HCT116 (cell line): ENCODE results near the gene ITGAE. TPM values are rescaled to one million over a fixed set of nuclear protein-coding genes. Genes with fewer than 3 reads are reported as not detected.

Experiments used
- ATAC-seq: fragments of 200-7000 bp; cut with Tn5 transposase; 2 replicates; pipeline ENCODE4 v1.9.1; 2020; ENCODE audit warnings: mild to moderate bottlenecking, moderate library complexity
- BruUV-seq: library from RNA; stranded (reverse); fragments of 400-500 nt; replicated peaks from 2 replicates; lab custom pipeline; 2021; lab: Mats Ljungman, UMichigan
- CTCF ChIA-PET: fragments of 300-600 bp; sonication (Branson Sonifier 250); formaldehyde crosslinking; loops from one replicate; lab custom pipeline; 2021; ENCODE audit warnings: antibody characterized with exemption; lab: Charles Lee
- POLR2A ChIA-PET: fragments of 300-600, 350-600 bp; sonication (Branson Sonifier 250); formaldehyde crosslinking; loops from one replicate; lab custom pipeline; 2021; ENCODE audit warnings: antibody characterized with exemption; lab: Charles Lee
- RAD21 ChIA-PET, 2 experiments: fragments of 300-600 bp; sonication (Branson Sonifier 250); formaldehyde crosslinking; loops; one replicate each; lab custom pipeline; 2023; ENCODE audit warnings: low total read pairs in 2 of 2; ENCODE audit not compliant: uncharacterized antibody in 2 of 2, unreplicated experiment in 2 of 2, low non-redundant PET in 1 of 2; lab: Charles Lee
- DNase-seq: peaks from one replicate; pipeline ENCODE4 v3.0.0-alpha.2; 2010; ENCODE audit warnings: low read depth, low spot score
- H2AFZ ChIP-seq: fragments of 200-600 bp; shearing (Covaris generic), sonication (generic); 2 replicates; pipeline ENCODE4 v1.6.1; 2017; ENCODE audit warnings: low read depth, mixed run types, mixed read lengths, antibody characterized with exemption, low read length; ENCODE audit not compliant: poor library complexity, severe bottlenecking
- H3K27ac ChIP-seq: 2 replicates; pipeline ENCODE4 v1.5.1; 2012; ENCODE audit warnings: low read depth, low read length
- H3K27me3 ChIP-seq: fragments of 200-600 bp; sonication (generic); 2 replicates; pipeline ENCODE4 v1.6.1; 2016; ENCODE audit warnings: mixed run types, low read length, mixed read lengths; ENCODE audit not compliant: insufficient read depth
- H3K36me3 ChIP-seq, 2 experiments: fragments of 200-500 bp in 1 of 2; fragments of 200-600 bp in 1 of 2; sonication (Bioruptor generic) in 1 of 2; sonication (generic) in 1 of 2; 2 replicates each; pipeline versions ENCODE4 v1.5.1 to v1.6.1; 2014 to 2016; ENCODE audit warnings: low read length in 2 of 2, inconsistent platforms in 1 of 2, mixed read lengths in 1 of 2, mixed run types in 1 of 2; ENCODE audit not compliant: insufficient read depth in 2 of 2, control insufficient read depth in 1 of 2
- H3K4me1 ChIP-seq, 2 experiments: fragments of 200-600 bp in 1 of 2; sonication (generic) in 1 of 2; 2 replicates each; pipeline versions ENCODE4 v1.5.1 to v1.6.1; 2012 to 2017; ENCODE audit warnings: low read length in 2 of 2, inconsistent platforms in 1 of 2, mild to moderate bottlenecking in 1 of 2, mixed read lengths in 1 of 2, mixed run types in 1 of 2, moderate library complexity in 1 of 2; ENCODE audit not compliant: insufficient read depth in 2 of 2, control insufficient read depth in 1 of 2
- H3K4me2 ChIP-seq: fragments of 200-600 bp; sonication (generic); 2 replicates; pipeline ENCODE4 v1.6.1; 2017; ENCODE audit warnings: mixed run types, low read length, mixed read lengths
- H3K4me3 ChIP-seq, 2 experiments: fragments of 200-600 bp in 1 of 2; sonication (generic) in 1 of 2; replicated peaks in 1 of 2; 2 replicates each; pipeline ENCODE4 v1.5.1; 2011 to 2016; ENCODE audit warnings: low read length in 2 of 2, control low read depth in 1 of 2, low read depth in 1 of 2, mild to moderate bottlenecking in 1 of 2, mixed read lengths in 1 of 2, mixed run types in 1 of 2
- H3K79me2 ChIP-seq: fragments of 200-600 bp; sonication (generic); 2 replicates; pipeline ENCODE4 v1.6.1; 2017; ENCODE audit warnings: mild to moderate bottlenecking, mixed run types, low read length, moderate library complexity, mixed read lengths; ENCODE audit not compliant: insufficient read depth
- H3K9ac ChIP-seq: fragments of 200-600 bp; sonication (generic); 2 replicates; pipeline ENCODE4 v1.6.1; 2016; ENCODE audit warnings: low read length, mixed read lengths
- H3K9me2 ChIP-seq: fragments of 200-600 bp; sonication (generic), shearing (Covaris generic); 2 replicates; pipeline ENCODE4 v1.6.1; 2017; ENCODE audit warnings: mixed run types, mild to moderate bottlenecking, moderate library complexity; ENCODE audit not compliant: insufficient read depth
- H3K9me3 ChIP-seq, 2 experiments: fragments of 200-500 bp in 1 of 2; fragments of 200-600 bp in 1 of 2; sonication (Bioruptor generic) in 1 of 2; sonication (generic) in 1 of 2; 2 replicates each; pipeline ENCODE4 v1.6.1; 2014 to 2017; ENCODE audit warnings: low read length in 2 of 2, mixed read lengths in 2 of 2, inconsistent platforms in 1 of 2, low read depth in 1 of 2, mild to moderate bottlenecking in 1 of 2, mixed run types in 1 of 2, moderate library complexity in 1 of 2; ENCODE audit not compliant: control insufficient read depth in 1 of 2, insufficient read depth in 1 of 2
- H4K20me1 ChIP-seq: fragments of 200-600 bp; sonication (generic), shearing (Covaris generic); 2 replicates; pipeline ENCODE4 v1.6.1; 2017; ENCODE audit warnings: mixed run types, mild to moderate bottlenecking, moderate library complexity; ENCODE audit not compliant: insufficient read depth
- CEBPB ChIP-seq: IDR thresholded peaks from 2 replicates; pipeline ENCODE4 v1.6.1; 2012; ENCODE audit warnings: low read depth
- CTCF ChIP-seq, 3 experiments: fragments of 200-600 bp in 1 of 3; sonication (generic) in 1 of 3; IDR thresholded peaks in 2 of 3; conservative IDR thresholded peaks in 1 of 3; 2 replicates each; pipeline ENCODE4 v1.5.1; 2012 to 2017; ENCODE audit warnings: low read depth in 2 of 3, low read length in 2 of 3, antibody characterized with exemption in 1 of 3, borderline replicate concordance in 1 of 3, control low read depth in 1 of 3, mild to moderate bottlenecking in 1 of 3, mixed read lengths in 1 of 3, mixed run types in 1 of 3, moderate library complexity in 1 of 3; ENCODE audit not compliant: insufficient read depth in 1 of 3
- ELF1 ChIP-seq: IDR thresholded peaks from 2 replicates; pipeline ENCODE4 v1.6.1; 2012; ENCODE audit warnings: low read depth, borderline replicate concordance
- EZH2 ChIP-seq: fragments of 200-600 bp; sonication (generic); IDR thresholded peaks from 2 replicates; pipeline ENCODE4 v1.6.1; 2017; ENCODE audit warnings: antibody characterized with exemption, mixed run types
- FOSL1 ChIP-seq: IDR thresholded peaks from 2 replicates; pipeline ENCODE4 v1.6.1; 2012; ENCODE audit warnings: low read depth
- JUND ChIP-seq: IDR thresholded peaks from 2 replicates; pipeline ENCODE4 v1.6.1; 2012
- MAX ChIP-seq: IDR thresholded peaks from 2 replicates; pipeline ENCODE4 v1.6.1; 2012
- POLR2A ChIP-seq: IDR thresholded peaks from 2 replicates; pipeline ENCODE4 v1.7.0; 2011; ENCODE audit warnings: borderline replicate concordance; ENCODE audit not compliant: insufficient read depth, insufficient read length; ENCODE audit errors: extremely low read depth
- RAD21 ChIP-seq: IDR thresholded peaks from 2 replicates; pipeline ENCODE4 v1.6.1; 2012; ENCODE audit warnings: low read depth, mild to moderate bottlenecking
- REST ChIP-seq: IDR thresholded peaks from 2 replicates; pipeline ENCODE4 v1.6.1; 2012; ENCODE audit warnings: low read depth
- SP1 ChIP-seq: IDR thresholded peaks from 2 replicates; pipeline ENCODE4 v1.6.1; 2012; ENCODE audit warnings: low read depth
- TCF7L2 ChIP-seq: IDR thresholded peaks from 2 replicates; pipeline ENCODE4 v1.7.0; 2011; ENCODE audit warnings: borderline replicate concordance, inconsistent platforms; ENCODE audit not compliant: insufficient read depth, insufficient read length; ENCODE audit errors: extremely low read depth
- intact Hi-C: fragments of 100-400 bp; cut with micrococcal nuclease; formaldehyde crosslinking; loops from 2 replicates; pipeline ENCODE4 v1.10.0; 2022
- total RNA-seq: library from RNA; stranded (reverse); gene quantifications from one replicate; pipeline ENCODE4 v1.2.1, GENCODE V29; 2021; ENCODE audit not compliant: unreplicated experiment

ITGAE gene
- total RNA-seq, 1 experiment from 2014 or later, result 19.9 TPM

DNA sequence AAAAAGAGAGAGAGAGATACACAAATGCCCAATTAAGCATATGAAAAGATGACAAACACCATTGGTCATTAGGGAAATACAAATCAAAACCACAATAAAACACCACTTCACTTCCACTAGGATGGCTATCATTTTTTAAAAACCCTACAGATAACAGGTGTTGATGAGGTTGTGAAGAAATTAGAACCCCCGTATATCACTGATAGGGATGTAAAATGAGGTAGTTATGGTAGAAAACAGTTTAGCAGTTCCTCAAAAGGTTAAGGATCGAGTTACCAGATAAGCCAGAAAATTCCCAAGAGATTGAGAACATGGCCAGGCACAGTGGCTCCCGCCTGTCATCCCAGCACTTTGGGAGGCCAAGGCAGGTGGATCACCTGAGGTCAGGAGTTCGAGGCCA is 107.8 kb downstream of the ITGAE start:
- no peak for DNase-seq
- Histone ChIP-seq H3K9ac (no peak overlapping the region), H3K4me1 (peaks cover 0 to 11% of the 10 kb centered on the region in 2 experiments; a peak in 2 of 4 replicates), H3K27me3 (no peaks in the 10 kb centered on the region), H3K27ac (no peak overlapping the region), H3K79me2 (no peaks in the 10 kb centered on the region), H4K20me1 (no peaks in the 10 kb centered on the region), H3K9me2 (no peaks in the 10 kb centered on the region), H3K4me3 (no peak overlapping the region), H2AFZ (no peak overlapping the region), H3K36me3 (no peaks in the 10 kb centered on the region), H3K4me2 (no peak overlapping the region), H3K9me3 (peaks cover 4 to 5% of the 10 kb centered on the region in 2 experiments; a peak in 2 of 4 replicates)
- no peak for ATAC-seq
- intact Hi-C loops, result no loop called here
- ChIA-PET CTCF (no interaction called here), RAD21 (no interaction called here), POLR2A (no interaction called here)
- TF ChIP-seq POLR2A (no peak), TCF7L2 (no peak)
- BruUV-seq, result no TSS peak

DNA sequence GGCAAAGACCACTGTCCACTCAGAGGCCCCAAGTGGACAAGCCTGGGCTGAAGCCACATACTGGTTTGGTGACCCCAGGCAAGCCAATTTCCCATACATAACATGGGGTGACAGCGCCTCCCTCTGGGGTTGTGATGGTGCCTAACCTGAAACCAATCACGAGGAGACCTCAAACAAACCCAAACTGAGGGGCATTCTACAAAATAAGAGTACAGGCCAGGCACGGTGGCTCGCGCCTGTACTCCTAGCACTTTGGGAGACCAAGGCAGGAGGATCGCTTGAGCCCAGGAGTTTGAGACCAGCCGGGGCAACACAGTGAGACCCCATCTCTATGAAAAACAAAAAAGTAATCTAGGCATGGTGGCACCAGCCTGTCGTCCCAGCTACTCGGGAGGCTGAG is 108.6 kb downstream of the ITGAE start:
- Histone ChIP-seq H4K20me1 (no peaks in the 10 kb centered on the region), H3K27me3 (no peaks in the 10 kb centered on the region), H3K9me2 (no peaks in the 10 kb centered on the region), H3K79me2 (no peaks in the 10 kb centered on the region), H2AFZ (no peak overlapping the region), H3K4me1 (peaks cover 0 to 11% of the 10 kb centered on the region in 2 experiments; a peak in 2 of 4 replicates), H3K27ac (no peak overlapping the region), H3K36me3 (no peaks in the 10 kb centered on the region), H3K4me2 (no peak overlapping the region), H3K4me3 (no peak overlapping the region), H3K9me3 (no peaks in the 10 kb centered on the region), H3K9ac (no peak overlapping the region)
- ChIA-PET POLR2A (no interaction called here), CTCF (interaction anchor here (1.0 to 1.3 kb wide), 2 partner anchors 10 to 14 kb away, joined by 3 to 5 read pairs; no protein-coding TSS in a partner anchor), RAD21 (no interaction called here)
- ATAC-seq, result no peak
- peak; percentile 23; the same call in 1 of the 2 replicates for TF ChIP-seq RAD21
- no peak for TF ChIP-seq REST
- no peak for TF ChIP-seq JUND
- no peak for TF ChIP-seq ELF1
- TF ChIP-seq CTCF (IDR thresholded peaks at IDR 0.05 in 2 of 3, conservative IDR thresholded peaks at IDR 0.05 in 1 of 3; ENCODE audit: borderline replicate concordance in 1 of 3, insufficient read depth in 1 of 3, low read depth in 2 of 3, low read length in 2 of 3), result peak; percentile 9 to 36 (median 31); a peak in 3 of 6 replicates
- no peak for TF ChIP-seq EZH2
- no peak for TF ChIP-seq FOSL1
- TF ChIP-seq TCF7L2, result no peak
- no peak for TF ChIP-seq MAX
- no peak for TF ChIP-seq SP1
- no peak for TF ChIP-seq CEBPB
- DNase-seq, result no peak
- intact Hi-C loops, result no loop called here
- BruUV-seq, result no TSS peak
